Tibial artery (tissue), 4 donors: ENCODE measurements around the gene TMTC2.

Experiments
- DNase-seq, 2 donors: peaks; one replicate each; pipeline ENCODE4 v3.0.0-alpha.2; 2019
- H3K27ac ChIP-seq, 2 donors: fragments of 200-600 bp; sonication (generic) in 1 of 2; 1 replicate in 1 of 2; 2 replicates in 1 of 2; pipeline ENCODE4 v1.5.1; 2018 to 2019; ENCODE audit warnings: mild to moderate bottlenecking in 1 of 2
- H3K27me3 ChIP-seq, 2 donors: fragments of 200-600 bp; sonication (generic) in 1 of 2; one replicate each; pipeline versions ENCODE4 v1.5.1 to v1.6.0; 2016 to 2019
- H3K36me3 ChIP-seq, 3 donors: fragments of 200-600 bp; sonication (generic) in 2 of 3; one replicate each; pipeline ENCODE4 v1.5.1; 2016 to 2019; ENCODE audit warnings: mild to moderate bottlenecking in 2 of 3
- H3K4me1 ChIP-seq, 4 donors: fragments of 200-600 bp; sonication (generic) in 2 of 4; 1 replicate in 3 of 4; 2 replicates in 1 of 4; pipeline ENCODE4 v1.5.1; 2016 to 2019
- H3K4me3 ChIP-seq, 2 donors: fragments of 200-600 bp; sonication (generic) in 1 of 2; 1 replicate in 1 of 2; 2 replicates in 1 of 2; pipeline ENCODE4 v1.5.1; 2018 to 2019; ENCODE audit warnings: mild to moderate bottlenecking in 2 of 2
- H3K9me3 ChIP-seq, 3 donors: fragments of 200-600 bp; sonication (generic) in 1 of 3; one replicate each; pipeline ENCODE4 v1.5.1; 2016 to 2019
- CTCF ChIP-seq, 2 experiments: fragments of 200-600 bp in 1 of 2; fragments of 450-650 bp in 1 of 2; IDR thresholded peaks; one replicate each; pipeline ENCODE4 v1.5.1; 2017 to 2019; ENCODE audit warnings: antibody characterized with exemption in 2 of 2, mild to moderate bottlenecking in 1 of 2, moderate library complexity in 1 of 2
- intact Hi-C: fragments of 100-400 bp; cut with DNase I; formaldehyde crosslinking; loops from one replicate; pipeline ENCODE4 v1.15.0; 2023; ENCODE audit warnings: low total_unique reads

The TMTC2 gene

DNA sequence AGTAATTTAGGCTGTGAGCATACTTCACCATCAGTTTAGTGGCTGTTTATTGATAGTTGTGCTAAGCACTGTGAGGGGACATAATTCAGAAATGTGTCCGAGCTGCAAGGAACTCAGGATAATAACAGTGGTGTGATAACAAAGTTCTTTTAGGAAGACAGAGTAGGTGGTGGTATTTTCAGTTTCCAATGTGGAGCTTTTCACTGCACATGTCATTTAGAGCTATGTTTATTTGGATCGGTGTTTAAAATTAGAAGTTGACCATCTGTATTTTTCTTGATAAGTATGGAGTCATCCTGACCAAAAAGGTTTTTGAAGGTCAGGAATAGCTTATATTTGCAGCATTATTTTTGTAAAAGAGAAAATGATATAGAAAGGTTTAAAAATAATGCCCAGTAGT lies 443.5 kb downstream of the TMTC2 start:
- Histone ChIP-seq H3K36me3 (no peaks in the 10 kb centered on the region), H3K27me3 (no peaks in the 10 kb centered on the region), H3K9me3 (no peaks in the 10 kb centered on the region), H3K27ac (no peak overlapping the region), H3K4me1 (no peaks in the 10 kb centered on the region), H3K4me3 (no peak overlapping the region)
- no peak for TF ChIP-seq CTCF (IDR thresholded peaks at IDR 0.05)
- DNase-seq = no peak
- intact Hi-C loops = no loop called here

DNA sequence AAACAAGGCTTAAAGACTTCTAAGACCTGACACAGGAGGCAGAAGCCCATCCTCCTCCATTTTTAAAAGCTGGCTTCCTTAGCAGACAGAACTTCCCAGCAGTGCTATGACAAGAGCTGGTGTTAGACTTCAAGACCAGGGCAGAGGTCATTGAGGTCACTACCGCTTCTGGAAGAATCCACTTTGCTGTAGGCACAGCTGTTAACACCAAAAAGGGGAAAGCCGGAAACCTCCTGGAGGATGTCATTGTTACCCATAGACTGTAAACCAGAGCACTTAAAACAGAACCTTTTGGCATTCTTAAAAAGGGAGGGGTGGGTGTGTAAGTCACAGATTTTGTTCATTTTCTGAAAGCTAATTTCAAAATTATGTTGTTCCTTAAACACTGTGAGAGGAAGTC lies 445.7 kb downstream of the TMTC2 start:
- TF ChIP-seq CTCF (IDR thresholded peaks at IDR 0.05) = no peak
- Histone ChIP-seq H3K36me3 (no peaks in the 10 kb centered on the region), H3K4me1 (no peaks in the 10 kb centered on the region), H3K9me3 (no peaks in the 10 kb centered on the region), H3K4me3 (no peak overlapping the region), H3K27ac (no peak overlapping the region), H3K27me3 (no peaks in the 10 kb centered on the region)
- no peak for DNase-seq
- intact Hi-C loops = no loop called here

DNA sequence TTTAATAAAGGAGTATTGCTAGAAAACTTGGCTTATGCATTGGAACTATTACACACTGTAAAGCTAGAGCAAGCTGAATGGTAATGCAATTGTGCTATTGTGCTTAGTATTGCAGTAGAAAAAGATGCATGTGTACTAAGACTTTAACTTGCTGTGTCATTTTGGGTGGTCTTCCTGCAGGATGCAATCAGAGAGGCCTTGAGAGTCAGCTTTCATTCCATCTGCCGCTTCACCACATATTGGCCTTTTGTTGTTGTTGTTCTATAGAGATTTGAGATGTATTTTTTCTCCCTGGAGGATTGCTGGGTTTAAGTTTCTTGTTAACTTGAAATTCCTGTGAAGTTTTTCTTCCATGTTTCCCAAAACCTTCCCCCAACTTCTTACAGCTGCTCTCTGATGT lies 449.7 kb downstream of the TMTC2 start:
- no peaks in the 10 kb centered on the region for H3K27me3 ChIP-seq
- H3K9me3 ChIP-seq = peaks cover 0 to 5% (median 0%) of the 10 kb centered on the region in 3 donors
- no peaks in the 10 kb centered on the region for H3K4me1 ChIP-seq
- no peak for TF ChIP-seq CTCF (IDR thresholded peaks at IDR 0.05)
- DNase-seq = no peak
- intact Hi-C loops = no loop called here
- no peak overlapping the region for H3K4me3 ChIP-seq
- H3K27ac ChIP-seq = no peak overlapping the region
- no peaks in the 10 kb centered on the region for H3K36me3 ChIP-seq

- intact Hi-C loops = no loop called here
- Histone ChIP-seq H3K9me3 (peaks cover 0 to 5% (median 0%) of the 10 kb centered on the region in 3 donors), H3K4me1 (no peaks in the 10 kb centered on the region), H3K27ac (no peak overlapping the region), H3K4me3 (no peak overlapping the region), H3K36me3 (no peaks in the 10 kb centered on the region), H3K27me3 (no peaks in the 10 kb centered on the region)
- DNase-seq = no peak
- TF ChIP-seq CTCF (IDR thresholded peaks at IDR 0.05) = no peak
These were observed 453.4 kb downstream of the TMTC2 start for GRCh38 chr12:83140135-83140534.

GRCh38 chr12:83141460-83141994 lies 454.8 kb downstream of the TMTC2 start:
- TF ChIP-seq CTCF (IDR thresholded peaks at IDR 0.05) = no peak
- intact Hi-C loops = no loop called here
- no peaks in the 10 kb centered on the region for H3K36me3 ChIP-seq

GRCh38 chr12:83142914-83143313 lies 456.2 kb downstream of the TMTC2 start:
- no peak for DNase-seq
- intact Hi-C loops = no loop called here
- Histone ChIP-seq H3K27ac (no peak overlapping the region), H3K4me3 (no peak overlapping the region), H3K4me1 (no peaks in the 10 kb centered on the region), H3K27me3 (no peaks in the 10 kb centered on the region), H3K36me3 (no peaks in the 10 kb centered on the region), H3K9me3 (peaks cover 0 to 5% (median 0%) of the 10 kb centered on the region in 3 donors)
- no peak for TF ChIP-seq CTCF (IDR thresholded peaks at IDR 0.05)

More at GRCh38 chr12:83141460-83141994, 454.8 kb downstream of the TMTC2 start:
- H3K27ac ChIP-seq = no peak overlapping the region
- DNase-seq = no peak
- H3K9me3 ChIP-seq = peaks cover 0 to 5% (median 0%) of the 10 kb centered on the region in 3 donors
- H3K27me3 ChIP-seq = no peaks in the 10 kb centered on the region
- H3K4me3 ChIP-seq = no peak overlapping the region
- no peaks in the 10 kb centered on the region for H3K4me1 ChIP-seq
